HepG2 (cell line): ENCODE results near the gene RACGAP1. TPM values are rescaled to one million over a fixed set of nuclear protein-coding genes. Genes with fewer than 3 reads are reported as not detected.
A peak's percentile ranks its signal among the peaks of the same experiment; 100 is the strongest.

ENCODE experiments used
- BHLHE40 ChIP-seq: IDR thresholded peaks from 2 replicates; pipeline ENCODE4 v1.6.1; 2011; ENCODE audit warnings: low read length, improper control_type of control experiment
- CAMTA2 ChIP-seq: sonication (generic); formaldehyde crosslinking; IDR thresholded peaks from 2 replicates; pipeline ENCODE4 v1.4.0; 2020; ENCODE audit warnings: mild to moderate bottlenecking, missing genetic modification reagents, borderline replicate concordance
- DNMT1 ChIP-seq: sonication (generic); formaldehyde crosslinking; IDR thresholded peaks from 2 replicates; pipeline ENCODE4 v1.5.1; 2020; ENCODE audit warnings: mild to moderate bottlenecking, missing genetic modification reagents
- FOXC1 ChIP-seq: sonication (generic); formaldehyde crosslinking; IDR thresholded peaks from 2 replicates; pipeline ENCODE4 v1.8.0; 2022; ENCODE audit warnings: mild to moderate bottlenecking, missing genetic modification reagents, borderline replicate concordance
- FOXP1 ChIP-seq, 2 experiments: fragments of 450-650 bp in 1 of 2; IDR thresholded peaks; 2 replicates each; pipeline ENCODE4 v1.6.1; 2017 to 2018; ENCODE audit warnings: antibody characterized with exemption in 1 of 2
- HDAC2 ChIP-seq: sonication (generic); formaldehyde crosslinking; IDR thresholded peaks from 2 replicates; pipeline ENCODE4 v1.4.0; 2020; ENCODE audit warnings: missing genetic modification reagents
- HOXA9 ChIP-seq: sonication (generic); formaldehyde crosslinking; IDR thresholded peaks from 2 replicates; pipeline ENCODE4 v1.8.1; 2022; ENCODE audit warnings: missing genetic modification reagents, mild to moderate bottlenecking, moderate library complexity, borderline replicate concordance
- MEF2D ChIP-seq: sonication (generic); formaldehyde crosslinking; IDR thresholded peaks from 2 replicates; pipeline ENCODE4 v1.5.1; 2020; ENCODE audit warnings: mild to moderate bottlenecking, missing genetic modification reagents
- MIXL1 ChIP-seq: IDR thresholded peaks from 2 replicates; pipeline ENCODE4 v1.6.1; 2016
- NFE2 ChIP-seq: sonication (generic); formaldehyde crosslinking; IDR thresholded peaks from 2 replicates; pipeline ENCODE4 v1.4.0; 2020; ENCODE audit warnings: missing genetic modification reagents
- PITX1 ChIP-seq: sonication (generic); formaldehyde crosslinking; IDR thresholded peaks from 2 replicates; pipeline ENCODE4 v1.5.1; 2020; ENCODE audit warnings: mild to moderate bottlenecking, missing genetic modification reagents
- RXRA ChIP-seq: sonication (generic); formaldehyde crosslinking; IDR thresholded peaks from 2 replicates; pipeline ENCODE4 v1.5.1; 2020; ENCODE audit warnings: missing genetic modification reagents
- SP5 ChIP-seq: IDR thresholded peaks from 2 replicates; pipeline ENCODE4 v1.6.1; 2016; ENCODE audit warnings: low read depth, borderline replicate concordance
- ZMAT5 ChIP-seq: sonication (generic); formaldehyde crosslinking; IDR thresholded peaks from 2 replicates; pipeline ENCODE4 v1.5.0; 2020; ENCODE audit warnings: mild to moderate bottlenecking, low read depth, missing genetic modification reagents, borderline replicate concordance
- ZNF235 ChIP-seq: sonication (generic); formaldehyde crosslinking; IDR thresholded peaks from 2 replicates; pipeline ENCODE4 v1.8.1; 2023; ENCODE audit warnings: mild to moderate bottlenecking, missing genetic modification reagents, borderline replicate concordance
- ZNF572 ChIP-seq: sonication (generic); formaldehyde crosslinking; IDR thresholded peaks from 2 replicates; pipeline ENCODE4 v1.5.1; 2020; ENCODE audit warnings: mild to moderate bottlenecking, missing genetic modification reagents
- ZNF672 ChIP-seq: sonication (generic); formaldehyde crosslinking; IDR thresholded peaks from 2 replicates; pipeline ENCODE4 v1.8.1; 2022; ENCODE audit warnings: missing genetic modification reagents
- ZNF703 ChIP-seq: sonication (generic); formaldehyde crosslinking; IDR thresholded peaks from 2 replicates; pipeline ENCODE4 v1.5.1; 2020; ENCODE audit warnings: missing genetic modification reagents, mild to moderate bottlenecking, moderate library complexity, borderline replicate concordance
- ZNF770 ChIP-seq: sonication (generic); formaldehyde crosslinking; IDR thresholded peaks from 2 replicates; pipeline ENCODE4 v1.5.0; 2020; ENCODE audit warnings: mild to moderate bottlenecking, missing genetic modification reagents
- ZNF776 ChIP-seq: sonication (generic); formaldehyde crosslinking; IDR thresholded peaks from 2 replicates; pipeline ENCODE4 v1.4.0; 2020; ENCODE audit warnings: mild to moderate bottlenecking, missing genetic modification reagents
- ZNF788 ChIP-seq: sonication (generic); formaldehyde crosslinking; IDR thresholded peaks from 2 replicates; pipeline ENCODE4 v1.5.0; 2020; ENCODE audit warnings: mild to moderate bottlenecking, missing genetic modification reagents, borderline replicate concordance
- polyA plus RNA-seq, 8 experiments: library from polyadenylated mRNA; depleted of rRNA in 3 of 8; stranded (reverse) in 7 of 8; unstranded in 1 of 8; fragments of >200 nt; fragmentation: Illumina TruSeq in 4 of 8; extraction: Trizol in 4 of 8; gene quantifications; 2 replicates each; pipeline versions ENCODE4 v1.2.1 to v1.2.3, GENCODE V29; 2011 to 2016; ENCODE audit warnings: low read depth in 4 of 8, missing spikeins in 1 of 8, mixed read lengths in 1 of 8; ENCODE audit not compliant: insufficient read depth in 1 of 8
- total RNA-seq, 5 experiments: library from RNA; depleted of rRNA; stranded (reverse); fragments of >200 nt; fragmentation: Illumina TruSeq; extraction: Trizol; gene quantifications; 2 replicates each; pipeline ENCODE4 v1.2.3, GENCODE V29; 2016; ENCODE audit warnings: low read depth in 1 of 5
- TF ChIP-seq, protein P1 (sequence below): sonication (generic); formaldehyde crosslinking; IDR thresholded peaks from 2 replicates; pipeline ENCODE4 v1.5.0; 2020; ENCODE audit warnings: missing genetic modification reagents
- TF ChIP-seq, protein P2 (sequence below): sonication (generic); formaldehyde crosslinking; IDR thresholded peaks from 2 replicates; pipeline ENCODE4 v1.4.0; 2020; ENCODE audit warnings: low read depth, mild to moderate bottlenecking, missing genetic modification reagents
- TF ChIP-seq, protein P3 (sequence below): sonication (generic); formaldehyde crosslinking; IDR thresholded peaks from 2 replicates; pipeline ENCODE4 v1.5.0; 2020; ENCODE audit warnings: missing genetic modification reagents, mild to moderate bottlenecking, borderline replicate concordance

The RACGAP1 gene
- total and polyA plus RNA-seq, 2 of the 13 experiments (the other 11 are each of a cell fraction or from before 2014, with no cell fraction given), result 16.7 to 57.9 TPM

GRCh38 chr12:49967042-49967776 lies 58.1 kb downstream of the RACGAP1 start (continued):
- TF ChIP-seq, protein P1, sequence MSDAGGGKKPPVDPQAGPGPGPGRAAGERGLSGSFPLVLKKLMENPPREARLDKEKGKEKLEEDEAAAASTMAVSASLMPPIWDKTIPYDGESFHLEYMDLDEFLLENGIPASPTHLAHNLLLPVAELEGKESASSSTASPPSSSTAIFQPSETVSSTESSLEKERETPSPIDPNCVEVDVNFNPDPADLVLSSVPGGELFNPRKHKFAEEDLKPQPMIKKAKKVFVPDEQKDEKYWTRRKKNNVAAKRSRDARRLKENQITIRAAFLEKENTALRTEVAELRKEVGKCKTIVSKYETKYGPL, result no peak
- TF ChIP-seq ZNF788 (CRISPR knock-in tag) (peak; percentile 62; the same call in 1 of the 2 replicates), MIXL1 (CRISPR knock-in tag) (0 out of 2 replicates have a peak, but pooled peaks have one; percentile 26), ZNF776 (CRISPR knock-in tag) (peak; percentile 92; the same call in 1 of the 2 replicates), FOXC1 (CRISPR knock-in tag) (peak; percentile 63; the same call in 1 of the 2 replicates), ZMAT5 (no peak), NFE2 (no peak), ZNF770 (CRISPR knock-in tag) (peak; percentile 49; the same call in 1 of the 2 replicates), PITX1 (CRISPR knock-in tag) (peak; percentile 20; the same call in 1 of the 2 replicates), FOXP1 (IDR thresholded peaks at IDR 0.05) (no peak), FOXP1 (CRISPR knock-in tag; IDR thresholded peaks at IDR 0.05) (no peak), CAMTA2 (CRISPR knock-in tag) (no peak), ZNF235 (peak; percentile 68; the same call in 1 of the 2 replicates), ZNF572 (CRISPR knock-in tag) (peak; percentile 13; the same call in 1 of the 2 replicates), SP5 (CRISPR knock-in tag) (peak; percentile 16; the same call in 1 of the 2 replicates), ZNF672 (CRISPR knock-in tag) (no peak), HDAC2 (CRISPR knock-in tag) (0 out of 2 replicates have a peak, but pooled peaks have one; percentile 8), HOXA9 (no peak), MEF2D (CRISPR knock-in tag) (no peak; the same call in 1 of the 2 replicates), DNMT1 (CRISPR knock-in tag) (no peak; the same call in 1 of the 2 replicates), RXRA (peak; percentile 65; the same call in 1 of the 2 replicates), BHLHE40 (0 out of 2 replicates have a peak, but pooled peaks have one; percentile 58), ZNF703 (CRISPR knock-in tag) (no peak)
- TF ChIP-seq, protein P2, sequence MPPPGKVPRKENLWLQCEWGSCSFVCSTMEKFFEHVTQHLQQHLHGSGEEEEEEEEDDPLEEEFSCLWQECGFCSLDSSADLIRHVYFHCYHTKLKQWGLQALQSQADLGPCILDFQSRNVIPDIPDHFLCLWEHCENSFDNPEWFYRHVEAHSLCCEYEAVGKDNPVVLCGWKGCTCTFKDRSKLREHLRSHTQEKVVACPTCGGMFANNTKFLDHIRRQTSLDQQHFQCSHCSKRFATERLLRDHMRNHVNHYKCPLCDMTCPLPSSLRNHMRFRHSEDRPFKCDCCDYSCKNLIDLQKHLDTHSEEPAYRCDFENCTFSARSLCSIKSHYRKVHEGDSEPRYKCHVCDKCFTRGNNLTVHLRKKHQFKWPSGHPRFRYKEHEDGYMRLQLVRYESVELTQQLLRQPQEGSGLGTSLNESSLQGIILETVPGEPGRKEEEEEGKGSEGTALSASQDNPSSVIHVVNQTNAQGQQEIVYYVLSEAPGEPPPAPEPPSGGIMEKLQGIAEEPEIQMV (CRISPR knock-in tag), result no peak
- TF ChIP-seq, protein P3, sequence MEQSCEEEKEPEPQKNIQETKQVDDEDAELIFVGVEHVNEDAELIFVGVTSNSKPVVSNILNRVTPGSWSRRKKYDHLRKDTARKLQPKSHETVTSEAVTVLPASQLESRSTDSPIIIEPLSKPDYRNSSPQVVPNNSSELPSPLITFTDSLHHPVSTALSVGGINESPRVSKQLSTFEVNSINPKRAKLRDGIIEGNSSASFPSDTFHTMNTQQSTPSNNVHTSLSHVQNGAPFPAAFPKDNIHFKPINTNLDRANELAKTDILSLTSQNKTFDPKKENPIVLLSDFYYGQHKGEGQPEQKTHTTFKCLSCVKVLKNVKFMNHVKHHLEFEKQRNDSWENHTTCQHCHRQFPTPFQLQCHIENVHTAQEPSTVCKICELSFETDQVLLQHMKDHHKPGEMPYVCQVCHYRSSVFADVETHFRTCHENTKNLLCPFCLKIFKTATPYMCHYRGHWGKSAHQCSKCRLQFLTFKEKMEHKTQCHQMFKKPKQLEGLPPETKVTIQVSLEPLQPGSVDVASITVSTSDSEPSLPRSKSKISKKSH (CRISPR knock-in tag), result 0 out of 2 replicates have a peak, but pooled peaks have one; percentile 16
